ENCODE results near the gene RAPGEF1.

RAPGEF1 gene

GRCh38 chr9:131620764-131621520, 118.9 kb downstream of the RAPGEF1 start:
- H3K9me3 ChIP-seq (ENCODE audit: severe bottlenecking): no peaks in the 10 kb centered on the region
- ATAC-seq (ENCODE audit: low read depth): no peak
- H3K36me3 ChIP-seq (ENCODE audit: low read depth): peaks cover 24% of the 10 kb centered on the region
- no peak for TF ChIP-seq CTCF (IDR thresholded peaks at IDR 0.05; ENCODE audit: poor library complexity, severe bottlenecking)
- no peak for DNase-seq (ENCODE audit: low spot score)
- no peaks in the 10 kb centered on the region for H3K27me3 ChIP-seq (ENCODE audit: insufficient read depth, poor library complexity, severe bottlenecking)
- H3K4me3 ChIP-seq (ENCODE audit: severe bottlenecking): no peak overlapping the region
- H3K27ac ChIP-seq (ENCODE audit: poor library complexity, severe bottlenecking): no peak overlapping the region
- no peaks in the 10 kb centered on the region for H3K4me1 ChIP-seq (ENCODE audit: insufficient read depth, poor library complexity, severe bottlenecking)

- Histone ChIP-seq H3K4me1 (ENCODE audit: insufficient read depth, poor library complexity, severe bottlenecking) (no peaks in the 10 kb centered on the region), H3K36me3 (ENCODE audit: low read depth) (peaks cover 15% of the 10 kb centered on the region), H3K4me3 (ENCODE audit: severe bottlenecking) (no peak overlapping the region), H3K9me3 (ENCODE audit: severe bottlenecking) (no peaks in the 10 kb centered on the region), H3K27me3 (ENCODE audit: insufficient read depth, poor library complexity, severe bottlenecking) (no peaks in the 10 kb centered on the region), H3K27ac (ENCODE audit: poor library complexity, severe bottlenecking) (no peak overlapping the region)
- DNase-seq (ENCODE audit: low spot score) (no peak), ATAC-seq (ENCODE audit: low read depth) (no peak)
- TF ChIP-seq CTCF (IDR thresholded peaks at IDR 0.05; ENCODE audit: poor library complexity, severe bottlenecking): no peak
These were observed 120.2 kb downstream of the RAPGEF1 start for GRCh38 chr9:131619680-131620079.

GRCh38 chr9:131618785-131619184, 121.1 kb downstream of the RAPGEF1 start:
- DNase-seq (ENCODE audit: low spot score): no peak
- no peaks in the 10 kb centered on the region for H3K9me3 ChIP-seq (ENCODE audit: severe bottlenecking)
- peaks cover 15% of the 10 kb centered on the region for H3K36me3 ChIP-seq (ENCODE audit: low read depth)
- no peaks in the 10 kb centered on the region for H3K4me1 ChIP-seq (ENCODE audit: insufficient read depth, poor library complexity, severe bottlenecking)
- no peaks in the 10 kb centered on the region for H3K27me3 ChIP-seq (ENCODE audit: insufficient read depth, poor library complexity, severe bottlenecking)
- no peak for TF ChIP-seq CTCF (IDR thresholded peaks at IDR 0.05; ENCODE audit: poor library complexity, severe bottlenecking)
- H3K27ac ChIP-seq (ENCODE audit: poor library complexity, severe bottlenecking): no peak overlapping the region
- no peak for ATAC-seq (ENCODE audit: low read depth)
- no peak overlapping the region for H3K4me3 ChIP-seq (ENCODE audit: severe bottlenecking)

GRCh38 chr9:131618071-131618479, 121.8 kb downstream of the RAPGEF1 start:
- H3K4me1 ChIP-seq (ENCODE audit: insufficient read depth, poor library complexity, severe bottlenecking): no peaks in the 10 kb centered on the region
- H3K36me3 ChIP-seq (ENCODE audit: low read depth): peaks cover 15% of the 10 kb centered on the region
- TF ChIP-seq CTCF (IDR thresholded peaks at IDR 0.05; ENCODE audit: poor library complexity, severe bottlenecking): no peak
- ATAC-seq (ENCODE audit: low read depth) (peak; percentile 25; the same call in 1 of the 3 replicates), DNase-seq (ENCODE audit: low spot score) (no peak)
- no peak overlapping the region for H3K27ac ChIP-seq (ENCODE audit: poor library complexity, severe bottlenecking)
- H3K9me3 ChIP-seq (ENCODE audit: severe bottlenecking): no peaks in the 10 kb centered on the region
- no peak overlapping the region for H3K4me3 ChIP-seq (ENCODE audit: severe bottlenecking)
- H3K27me3 ChIP-seq (ENCODE audit: insufficient read depth, poor library complexity, severe bottlenecking): no peaks in the 10 kb centered on the region

GRCh38 chr9:131617611-131618010, 122.3 kb downstream of the RAPGEF1 start:
- Histone ChIP-seq H3K9me3 (ENCODE audit: severe bottlenecking) (no peaks in the 10 kb centered on the region), H3K27me3 (ENCODE audit: insufficient read depth, poor library complexity, severe bottlenecking) (no peaks in the 10 kb centered on the region), H3K4me3 (ENCODE audit: severe bottlenecking) (no peak overlapping the region), H3K27ac (ENCODE audit: poor library complexity, severe bottlenecking) (no peak overlapping the region), H3K36me3 (ENCODE audit: low read depth) (peaks cover 15% of the 10 kb centered on the region), H3K4me1 (ENCODE audit: insufficient read depth, poor library complexity, severe bottlenecking) (no peaks in the 10 kb centered on the region)
- TF ChIP-seq CTCF (IDR thresholded peaks at IDR 0.05; ENCODE audit: poor library complexity, severe bottlenecking): no peak
- ATAC-seq (ENCODE audit: low read depth) (no peak), DNase-seq (ENCODE audit: low spot score) (no peak)

Measured in RWPE2 (cell line).